GM18868 (cell line): Measurements from ENCODE around the gene VASN.

Source experiments
- ATAC-seq: cut with Tn5 transposase; IDR thresholded peaks from one replicate; pipeline ENCODE4 v1.9.1; 2021; ENCODE audit warnings: mild to moderate bottlenecking, moderate library complexity; ENCODE audit not compliant: unreplicated experiment

The VASN gene

DNA sequence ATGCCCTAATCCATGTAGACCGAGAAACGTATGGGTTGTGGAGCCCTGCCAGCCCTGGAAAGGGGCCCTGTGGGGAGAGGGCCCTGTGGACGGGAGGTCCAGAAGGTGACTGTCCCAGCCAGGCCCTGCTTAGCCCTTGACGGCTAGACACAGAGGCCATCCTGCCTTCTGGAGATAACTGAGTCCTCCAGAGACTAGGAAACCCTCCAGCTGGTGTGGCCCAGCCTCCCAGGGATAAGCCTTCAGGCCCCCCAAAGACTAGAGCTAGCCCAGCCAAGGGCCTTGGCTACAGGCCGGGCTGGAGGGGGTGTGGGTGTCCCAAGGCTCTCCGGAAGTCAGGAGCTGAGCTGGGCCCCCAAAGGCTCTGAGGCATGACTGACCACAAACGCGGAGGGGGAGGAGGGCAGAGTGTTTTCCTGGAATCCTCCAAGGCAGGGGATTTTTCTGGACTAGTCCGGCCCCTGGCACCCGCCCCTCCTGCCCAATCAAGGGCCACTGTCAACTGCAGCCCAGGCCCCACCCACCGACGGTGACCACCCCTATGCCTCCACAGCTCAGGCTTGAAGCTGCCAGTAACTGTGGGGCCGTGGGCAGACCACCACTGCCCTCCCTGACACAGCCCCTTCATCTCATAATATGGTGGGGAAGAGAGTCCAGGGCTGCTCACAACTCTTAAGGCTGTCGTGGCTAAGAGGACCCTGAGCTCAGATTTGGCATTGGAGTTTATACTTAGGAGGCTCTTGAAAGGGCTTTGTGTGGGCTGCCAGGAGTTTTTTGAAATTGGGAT lies 885 bp upstream of the VASN start:
- no peak for ATAC-seq

DNA sequence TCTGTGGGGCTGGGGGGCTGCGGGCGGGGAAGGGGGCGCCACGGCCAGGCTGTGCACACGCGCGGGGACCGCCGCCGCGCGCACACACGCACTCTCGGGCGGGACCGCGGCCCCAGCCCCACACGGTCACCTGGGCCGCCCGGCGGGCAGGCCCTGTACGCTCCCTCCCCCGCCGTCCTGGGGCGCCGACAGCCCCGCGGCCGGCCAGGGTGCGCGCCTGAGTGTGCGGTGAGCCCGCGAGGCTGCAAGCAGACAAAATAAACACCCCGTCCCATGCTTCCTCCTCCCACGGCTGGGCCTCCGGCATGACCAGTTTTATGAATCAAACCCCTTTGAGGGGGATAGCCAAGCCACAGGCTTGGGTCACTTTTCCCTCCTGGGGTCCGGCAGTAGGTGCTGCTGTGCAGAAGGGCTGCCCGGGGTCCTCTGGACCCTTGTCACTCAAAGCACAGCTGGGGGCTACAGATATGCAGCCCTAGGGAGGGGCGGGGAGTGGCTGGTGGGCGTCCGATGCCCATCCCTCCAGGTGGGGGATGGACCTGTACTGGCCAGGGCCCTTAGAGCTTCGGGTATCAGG lies 441 bp downstream of the VASN start:
- no peak for ATAC-seq

DNA sequence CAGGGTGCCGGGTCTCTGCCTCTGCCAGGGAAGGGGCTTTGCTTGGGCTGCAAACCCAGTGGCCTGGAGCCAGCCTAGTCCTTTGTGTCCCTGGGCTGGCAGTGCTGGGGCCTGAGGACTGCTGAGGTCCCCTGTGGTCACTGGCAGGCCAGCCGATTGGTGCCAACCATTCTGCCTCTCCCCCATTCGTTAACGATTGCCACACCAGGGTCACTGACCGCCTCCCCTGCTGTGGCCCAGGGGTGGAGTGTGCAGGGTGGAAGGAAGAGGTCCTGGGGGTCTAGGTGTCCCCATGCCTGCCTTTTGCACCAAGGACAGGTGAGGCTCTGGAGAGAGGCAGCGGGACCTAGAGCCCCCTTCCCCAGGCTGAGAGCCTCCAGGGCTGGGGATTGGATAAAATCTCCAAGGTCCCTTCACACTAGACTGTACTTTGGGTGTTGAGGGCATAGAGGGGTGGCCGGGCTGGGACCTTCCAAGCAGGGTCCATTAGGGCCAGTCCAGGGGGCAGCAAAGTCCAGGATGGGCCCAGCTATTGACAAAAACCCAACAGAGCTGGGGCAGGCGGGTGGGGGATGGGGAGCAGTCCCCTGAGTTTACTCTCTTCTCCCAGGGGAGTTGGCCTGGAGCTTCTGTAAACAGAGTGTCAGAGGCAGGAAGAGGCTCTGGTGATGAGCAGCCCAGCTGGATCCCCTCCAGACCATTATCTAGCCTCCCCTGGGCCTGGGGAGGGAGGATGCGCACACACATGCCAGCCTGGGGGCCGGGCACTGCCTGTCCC lies 1.1 kb downstream of the VASN start:
- ATAC-seq = no peak

DNA sequence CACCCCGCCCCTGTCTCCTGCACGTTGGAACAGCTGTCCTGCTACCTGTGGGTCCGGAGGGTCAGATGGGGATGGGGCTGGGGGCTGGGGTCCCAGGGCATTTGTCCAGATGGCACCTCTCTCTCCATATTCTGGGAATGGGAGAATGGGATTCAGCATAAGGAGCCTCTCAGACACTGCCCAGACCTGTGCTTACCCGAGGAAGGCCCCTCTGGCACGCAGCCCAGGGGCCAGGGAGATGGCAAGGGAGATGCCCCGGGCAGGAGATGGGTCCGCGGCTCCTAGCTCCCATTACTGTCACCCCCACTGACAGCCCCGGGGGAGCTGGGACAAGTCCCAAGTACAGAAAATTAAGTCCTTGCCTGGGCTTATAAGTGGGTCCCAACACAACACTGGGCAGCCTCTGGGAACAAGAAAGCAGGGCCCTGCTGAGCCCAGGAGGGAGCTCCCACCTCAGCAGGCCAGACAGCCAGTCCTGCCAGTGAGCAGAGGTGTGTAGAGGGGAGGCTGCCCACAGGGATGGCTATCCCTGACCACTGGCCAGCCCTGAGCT lies 1.8 kb downstream of the VASN start:
- ATAC-seq = no peak

DNA sequence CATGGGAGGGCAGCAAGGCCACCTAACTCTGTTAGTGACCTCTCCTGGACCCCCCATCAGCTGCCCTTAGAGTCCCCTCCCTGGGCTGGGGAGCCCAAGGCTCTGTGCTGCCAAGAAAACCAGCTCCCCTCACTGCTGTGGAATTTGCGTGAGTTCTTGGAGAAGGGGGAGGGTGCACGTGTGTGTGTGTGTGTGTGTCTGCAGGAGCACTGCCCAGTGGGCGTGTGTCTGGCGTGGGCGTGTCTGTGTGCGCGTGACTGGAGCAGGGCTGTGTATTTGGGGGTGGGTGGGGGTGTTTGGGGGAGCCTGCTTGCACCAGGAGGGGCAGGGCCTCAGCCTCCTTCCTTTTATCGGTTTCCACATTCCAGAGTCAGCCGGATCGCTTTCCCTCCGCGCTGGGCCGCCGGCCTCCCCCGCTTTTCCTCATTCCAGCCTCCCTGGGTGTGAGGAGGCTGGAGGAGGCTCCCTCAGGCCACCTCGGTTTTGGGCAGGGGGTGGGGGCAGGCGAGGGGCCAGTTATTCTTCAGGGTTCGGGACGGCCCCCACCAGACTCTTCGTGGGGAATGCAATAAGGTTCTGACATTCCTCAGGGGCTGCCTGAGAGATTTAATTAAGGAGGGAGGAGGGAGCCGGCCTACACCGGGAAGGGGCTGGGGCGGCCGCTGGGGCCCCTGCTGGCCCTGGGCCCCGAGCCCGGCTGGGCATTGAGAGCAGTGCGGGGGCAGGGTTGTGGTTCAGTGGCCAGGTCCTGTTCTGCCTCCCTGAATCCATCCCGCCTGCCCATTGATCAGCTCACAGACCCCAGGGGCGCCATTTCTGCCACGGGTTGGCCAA lies 2.5 kb downstream of the VASN start:
- ATAC-seq = no peak

DNA sequence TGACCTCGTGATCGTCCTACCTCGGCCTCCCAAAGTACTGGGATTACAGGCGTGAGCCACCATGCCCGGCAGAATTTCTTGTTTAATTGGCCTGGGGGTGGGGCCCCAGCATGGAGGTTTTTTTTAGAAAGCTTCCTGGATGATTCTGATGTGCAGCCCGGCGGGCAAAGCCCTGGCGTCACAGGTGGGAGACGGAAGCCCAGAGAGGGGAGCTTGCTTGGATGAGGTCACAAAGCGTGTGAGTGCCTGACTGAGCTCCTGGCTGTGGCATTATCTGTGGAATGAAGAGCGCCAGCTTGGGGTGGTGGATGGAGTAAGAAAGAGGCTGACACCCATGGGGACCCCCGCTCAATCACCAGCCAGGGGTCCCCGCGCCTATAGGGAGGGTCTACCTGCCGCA lies 4.1 kb downstream of the VASN start:
- ATAC-seq = no peak

DNA sequence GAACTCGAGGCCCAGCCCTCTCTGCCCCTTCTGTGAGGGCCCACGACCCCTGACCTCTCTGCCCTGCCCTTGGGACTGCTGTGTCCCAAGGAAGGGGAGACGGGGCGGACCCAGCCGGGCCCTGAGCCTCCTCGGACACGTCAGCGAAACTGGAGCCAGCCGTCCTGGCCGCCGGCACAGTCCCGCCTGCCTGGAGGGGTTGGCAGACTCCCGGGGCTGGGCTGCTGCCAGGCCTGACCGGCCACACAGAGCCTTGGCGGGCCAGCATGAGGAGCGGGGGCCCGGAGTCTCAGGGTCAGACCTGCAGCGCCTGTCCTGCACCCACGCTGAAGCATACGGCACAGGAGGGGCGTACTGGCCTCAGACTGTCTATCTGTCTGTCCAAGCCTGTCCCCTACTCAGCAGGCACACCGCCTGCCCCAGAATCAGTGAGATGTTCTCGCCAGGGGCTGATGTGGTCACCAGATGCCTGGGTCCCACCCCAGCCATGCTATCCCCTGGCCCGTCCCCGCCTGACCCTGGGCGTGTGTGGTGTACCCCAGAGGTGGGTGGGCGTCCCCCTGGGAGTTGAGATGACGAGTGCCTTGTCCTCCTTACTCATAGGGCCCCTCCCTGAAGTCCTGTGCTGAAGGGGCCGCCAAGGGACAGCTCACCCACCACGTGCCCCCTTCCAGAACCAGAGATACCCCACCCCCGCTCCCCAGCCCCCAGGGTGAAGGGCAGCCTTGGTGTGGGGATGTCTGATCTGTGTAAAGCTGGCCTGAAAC lies 4.7 kb downstream of the VASN start:
- no peak for ATAC-seq

DNA sequence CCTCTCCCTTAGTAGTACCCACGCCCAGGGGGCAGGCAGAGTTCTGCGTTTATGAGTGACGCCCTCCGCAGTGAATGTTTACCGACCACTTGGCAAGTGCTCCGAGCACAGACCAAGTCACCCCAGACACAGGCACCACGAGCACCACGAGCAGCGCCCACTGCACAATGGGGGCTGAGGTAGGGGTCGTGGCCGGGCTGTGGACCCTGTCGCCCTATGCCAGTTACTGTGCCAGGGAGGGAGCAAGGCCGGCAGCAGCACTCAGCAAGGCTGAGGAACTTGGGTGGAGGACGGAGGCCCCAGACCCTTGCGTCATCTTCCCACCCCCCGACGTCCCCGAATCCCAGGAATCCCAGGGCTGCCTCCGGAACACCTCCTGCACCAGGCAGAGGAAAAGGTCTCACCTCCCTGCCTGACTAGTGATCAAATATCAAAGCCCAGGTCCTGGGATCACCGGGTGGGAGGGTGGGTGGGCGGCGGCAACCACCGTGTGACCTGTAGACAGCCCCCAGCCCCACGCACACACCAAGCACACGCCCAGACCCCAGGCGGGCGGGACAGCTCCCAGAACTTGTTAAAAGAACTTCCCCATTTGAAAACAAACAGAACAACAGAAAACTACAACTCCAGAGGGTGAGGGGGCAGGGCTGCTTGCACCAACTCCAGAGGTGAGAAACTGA lies 5.4 kb downstream of the VASN start:
- no peak for ATAC-seq

DNA sequence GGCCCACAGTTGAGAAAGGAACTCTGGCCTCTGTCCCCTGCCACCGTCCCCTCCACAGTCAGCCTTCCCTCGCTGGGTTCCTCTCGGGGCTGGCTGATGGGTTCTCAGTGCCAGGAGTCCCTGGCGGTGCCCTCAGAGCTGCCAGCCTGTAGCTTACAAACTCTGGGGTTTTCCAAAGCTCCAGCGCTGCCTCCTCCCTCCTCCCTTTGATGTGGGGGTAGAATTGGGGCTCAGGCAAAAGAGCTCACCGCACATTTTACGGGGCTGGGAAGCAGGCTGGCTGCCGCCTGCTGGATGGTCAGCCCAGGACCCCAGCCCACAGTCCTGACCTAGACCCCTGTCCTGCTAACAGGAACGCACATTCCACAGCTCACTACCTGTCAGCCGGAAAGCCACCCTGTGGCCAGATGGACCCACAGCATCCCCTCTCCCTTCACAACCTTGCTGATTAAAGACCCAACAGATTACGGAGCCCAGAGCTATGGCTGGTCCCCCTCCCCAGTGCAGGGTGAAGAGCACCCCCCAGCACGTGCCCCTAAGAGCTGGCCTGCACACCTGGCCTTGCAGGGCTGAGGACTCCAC lies 6.0 kb downstream of the VASN start:
- ATAC-seq = no peak

DNA sequence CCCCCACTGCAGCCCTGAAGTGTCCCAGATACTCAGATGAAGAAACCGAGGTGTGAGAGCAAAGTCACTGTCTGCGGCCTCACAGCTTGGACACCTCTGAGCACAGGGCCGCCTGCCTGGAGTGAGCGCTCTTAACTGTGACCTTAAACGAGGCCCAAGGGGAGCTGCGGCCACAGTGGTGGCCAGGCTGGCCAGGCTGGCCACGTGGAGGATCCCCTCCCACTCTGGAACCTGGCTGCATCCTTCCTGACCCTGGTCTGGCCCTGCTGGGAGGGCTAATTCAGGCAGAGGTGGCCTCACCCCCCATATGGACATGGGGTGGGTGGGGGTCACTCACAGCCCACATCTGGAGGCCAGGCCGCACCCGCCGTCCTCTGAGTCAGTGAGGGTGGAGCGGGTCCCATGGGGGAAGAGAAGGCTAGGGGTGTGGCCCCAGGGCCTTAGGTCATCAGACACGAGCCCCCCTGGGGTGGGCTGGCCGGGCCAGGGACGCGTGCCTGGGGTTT lies 6.6 kb downstream of the VASN start:
- ATAC-seq = no peak

DNA sequence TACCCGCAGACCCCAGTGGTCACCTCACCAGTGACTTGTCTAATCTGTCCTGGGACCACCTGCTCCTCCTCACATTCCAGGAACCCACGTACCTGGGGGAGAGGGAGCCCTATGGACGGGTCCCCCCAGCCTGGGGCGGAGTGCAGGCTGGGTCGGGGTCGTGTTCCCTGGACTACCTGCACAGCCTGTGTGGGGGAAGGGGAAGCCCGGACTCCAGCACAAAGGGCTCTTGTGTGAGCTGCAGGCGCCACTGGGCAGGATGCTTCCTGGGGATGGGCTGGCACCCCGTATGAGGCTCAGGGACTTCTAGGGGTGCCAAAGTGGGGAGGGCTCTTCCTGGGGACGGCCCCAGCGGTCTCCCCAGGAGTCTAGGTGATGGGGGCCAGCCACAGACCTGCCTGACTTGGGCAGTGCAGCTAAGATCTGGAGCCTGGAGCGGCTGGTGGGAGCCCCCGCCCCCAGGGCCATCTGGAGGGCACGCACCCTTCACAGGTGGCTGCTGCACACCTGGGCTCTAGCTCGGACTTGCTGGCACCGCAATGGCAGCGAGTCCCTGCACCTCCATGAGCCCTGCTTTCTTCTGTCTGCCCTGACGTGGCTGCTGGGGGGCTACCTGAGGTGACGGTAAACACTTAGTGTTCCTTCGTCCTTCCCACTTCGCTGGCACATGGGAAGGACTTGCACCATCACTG lies 7.5 kb downstream of the VASN start:
- ATAC-seq = no peak

DNA sequence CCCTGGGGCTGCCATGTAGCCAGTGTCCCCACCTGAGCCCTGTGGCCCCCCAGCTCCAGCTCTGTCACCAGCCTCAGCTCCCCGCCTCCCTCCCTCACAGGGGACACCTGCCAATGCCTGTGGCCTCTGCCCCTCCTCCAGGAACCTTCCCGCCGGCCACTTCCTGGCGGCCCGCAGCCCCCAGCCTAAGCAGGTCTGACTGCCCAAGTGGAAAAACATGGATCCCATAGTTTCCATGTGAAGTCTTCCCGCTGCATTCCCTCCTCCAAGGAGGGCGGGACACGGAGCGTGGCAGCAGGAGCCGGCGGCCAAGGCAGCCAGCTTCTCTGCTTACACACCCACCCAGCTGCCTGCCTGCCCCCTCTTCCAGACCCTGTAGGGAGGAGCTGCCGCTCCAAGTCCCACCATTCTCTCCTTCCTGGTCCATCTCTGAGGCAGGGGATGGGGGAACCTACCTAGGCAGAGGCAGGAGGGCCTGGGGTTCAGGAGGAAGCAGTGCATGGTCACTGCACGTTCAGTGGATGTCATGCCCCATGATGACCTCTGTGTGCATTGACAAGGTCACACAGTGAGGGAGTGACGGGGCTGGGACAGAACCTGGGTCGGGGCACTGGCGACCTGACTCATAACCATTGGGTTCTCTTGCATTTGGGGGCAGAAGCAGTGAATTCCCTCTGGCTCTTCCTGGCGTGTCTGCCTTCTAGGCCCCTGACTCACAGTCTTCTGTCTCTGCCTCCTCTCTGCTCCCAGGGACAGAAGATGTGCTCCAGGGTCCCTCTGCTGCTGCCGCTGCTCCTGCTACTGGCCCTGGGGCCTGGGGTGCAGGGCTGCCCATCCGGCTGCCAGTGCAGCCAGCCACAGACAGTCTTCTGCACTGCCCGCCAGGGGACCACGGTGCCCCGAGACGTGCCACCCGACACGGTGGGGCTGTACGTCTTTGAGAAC lies 8.7 kb downstream of the VASN start:
- no peak for ATAC-seq

DNA sequence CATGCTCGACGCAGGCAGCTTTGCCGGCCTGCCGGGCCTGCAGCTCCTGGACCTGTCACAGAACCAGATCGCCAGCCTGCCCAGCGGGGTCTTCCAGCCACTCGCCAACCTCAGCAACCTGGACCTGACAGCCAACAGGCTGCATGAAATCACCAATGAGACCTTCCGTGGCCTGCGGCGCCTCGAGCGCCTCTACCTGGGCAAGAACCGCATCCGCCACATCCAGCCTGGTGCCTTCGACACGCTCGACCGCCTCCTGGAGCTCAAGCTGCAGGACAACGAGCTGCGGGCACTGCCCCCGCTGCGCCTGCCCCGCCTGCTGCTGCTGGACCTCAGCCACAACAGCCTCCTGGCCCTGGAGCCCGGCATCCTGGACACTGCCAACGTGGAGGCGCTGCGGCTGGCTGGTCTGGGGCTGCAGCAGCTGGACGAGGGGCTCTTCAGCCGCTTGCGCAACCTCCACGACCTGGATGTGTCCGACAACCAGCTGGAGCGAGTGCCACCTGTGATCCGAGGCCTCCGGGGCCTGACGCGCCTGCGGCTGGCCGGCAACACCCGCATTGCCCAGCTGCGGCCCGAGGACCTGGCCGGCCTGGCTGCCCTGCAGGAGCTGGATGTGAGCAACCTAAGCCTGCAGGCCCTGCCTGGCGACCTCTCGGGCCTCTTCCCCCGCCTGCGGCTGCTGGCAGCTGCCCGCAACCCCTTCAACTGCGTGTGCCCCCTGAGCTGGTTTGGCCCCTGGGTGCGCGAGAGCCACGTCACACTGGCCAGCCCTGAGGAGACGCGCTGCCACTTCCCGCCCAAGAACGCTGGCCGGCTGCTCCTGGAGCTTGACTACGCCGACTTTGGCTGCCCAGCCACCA lies 9.7 kb downstream of the VASN start:
- no peak for ATAC-seq

DNA sequence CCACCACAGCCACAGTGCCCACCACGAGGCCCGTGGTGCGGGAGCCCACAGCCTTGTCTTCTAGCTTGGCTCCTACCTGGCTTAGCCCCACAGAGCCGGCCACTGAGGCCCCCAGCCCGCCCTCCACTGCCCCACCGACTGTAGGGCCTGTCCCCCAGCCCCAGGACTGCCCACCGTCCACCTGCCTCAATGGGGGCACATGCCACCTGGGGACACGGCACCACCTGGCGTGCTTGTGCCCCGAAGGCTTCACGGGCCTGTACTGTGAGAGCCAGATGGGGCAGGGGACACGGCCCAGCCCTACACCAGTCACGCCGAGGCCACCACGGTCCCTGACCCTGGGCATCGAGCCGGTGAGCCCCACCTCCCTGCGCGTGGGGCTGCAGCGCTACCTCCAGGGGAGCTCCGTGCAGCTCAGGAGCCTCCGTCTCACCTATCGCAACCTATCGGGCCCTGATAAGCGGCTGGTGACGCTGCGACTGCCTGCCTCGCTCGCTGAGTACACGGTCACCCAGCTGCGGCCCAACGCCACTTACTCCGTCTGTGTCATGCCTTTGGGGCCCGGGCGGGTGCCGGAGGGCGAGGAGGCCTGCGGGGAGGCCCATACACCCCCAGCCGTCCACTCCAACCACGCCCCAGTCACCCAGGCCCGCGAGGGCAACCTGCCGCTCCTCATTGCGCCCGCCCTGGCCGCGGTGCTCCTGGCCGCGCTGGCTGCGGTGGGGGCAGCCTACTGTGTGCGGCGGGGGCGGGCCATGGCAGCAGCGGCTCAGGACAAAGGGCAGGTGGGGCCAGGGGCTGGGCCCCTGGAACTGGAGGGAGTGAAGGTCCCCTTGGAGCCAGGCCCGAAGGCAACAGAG lies 10.5 kb downstream of the VASN start:
- ATAC-seq = no peak

DNA sequence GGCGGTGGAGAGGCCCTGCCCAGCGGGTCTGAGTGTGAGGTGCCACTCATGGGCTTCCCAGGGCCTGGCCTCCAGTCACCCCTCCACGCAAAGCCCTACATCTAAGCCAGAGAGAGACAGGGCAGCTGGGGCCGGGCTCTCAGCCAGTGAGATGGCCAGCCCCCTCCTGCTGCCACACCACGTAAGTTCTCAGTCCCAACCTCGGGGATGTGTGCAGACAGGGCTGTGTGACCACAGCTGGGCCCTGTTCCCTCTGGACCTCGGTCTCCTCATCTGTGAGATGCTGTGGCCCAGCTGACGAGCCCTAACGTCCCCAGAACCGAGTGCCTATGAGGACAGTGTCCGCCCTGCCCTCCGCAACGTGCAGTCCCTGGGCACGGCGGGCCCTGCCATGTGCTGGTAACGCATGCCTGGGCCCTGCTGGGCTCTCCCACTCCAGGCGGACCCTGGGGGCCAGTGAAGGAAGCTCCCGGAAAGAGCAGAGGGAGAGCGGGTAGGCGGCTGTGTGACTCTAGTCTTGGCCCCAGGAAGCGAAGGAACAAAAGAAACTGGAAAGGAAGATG lies 11.2 kb downstream of the VASN start:
- ATAC-seq = no peak
